GM21717 (cell line): ENCODE measurements around the gene AK3.
"Not testable (repeated sequence)": the region's sequence is repeated elsewhere in the genome, so short reads cannot be mapped to it uniquely, and the experiment has no call there.

Experiments used
- ATAC-seq: cut with Tn5 transposase; IDR thresholded peaks from one replicate; pipeline ENCODE4 v1.9.1; 2021; ENCODE audit warnings: mild to moderate bottlenecking, moderate library complexity; ENCODE audit not compliant: unreplicated experiment

The AK3 gene

DNA sequence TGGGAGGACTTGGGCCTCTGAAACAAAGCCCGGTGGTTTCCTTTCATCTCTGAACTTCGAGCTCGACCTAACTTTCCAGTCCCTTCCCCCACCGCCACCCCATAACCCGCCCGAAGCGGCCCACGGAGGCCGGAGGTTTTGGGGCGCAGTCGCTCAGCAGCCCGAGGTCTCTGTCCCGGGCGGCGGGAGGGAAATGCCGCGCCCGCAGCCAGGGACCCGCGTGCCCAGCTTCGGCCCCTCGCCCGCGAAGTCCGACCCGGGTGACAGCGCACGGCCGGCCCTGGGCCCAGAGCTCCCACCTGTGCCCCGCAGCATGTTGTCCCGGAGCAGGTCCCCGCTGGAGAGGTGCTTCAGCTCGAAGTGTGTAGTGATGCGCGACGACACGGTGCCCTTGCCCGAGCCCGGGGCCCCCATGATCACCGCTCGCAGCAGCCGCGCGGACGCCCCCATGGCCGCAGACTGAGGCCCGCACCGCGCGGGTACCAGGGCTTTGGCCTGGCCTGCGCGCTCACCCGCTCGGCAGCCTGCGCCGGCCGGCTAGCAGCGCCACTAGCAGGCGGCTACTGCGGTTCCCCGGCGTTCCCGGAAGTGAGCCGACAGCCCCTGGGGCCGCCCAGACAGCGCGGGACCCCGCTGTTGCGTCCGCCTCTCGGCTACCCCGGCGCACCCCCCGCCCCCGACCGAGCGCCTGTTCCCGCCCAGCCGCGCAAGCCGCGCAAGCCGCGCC lies at the start of gene AK3:
TSS of gene AK3 (minus strand) at position 565 of the 727 bp plus-strand sequence. CDS start at position 450, 115 bp downstream.
- peak; percentile 87 for ATAC-seq

DNA sequence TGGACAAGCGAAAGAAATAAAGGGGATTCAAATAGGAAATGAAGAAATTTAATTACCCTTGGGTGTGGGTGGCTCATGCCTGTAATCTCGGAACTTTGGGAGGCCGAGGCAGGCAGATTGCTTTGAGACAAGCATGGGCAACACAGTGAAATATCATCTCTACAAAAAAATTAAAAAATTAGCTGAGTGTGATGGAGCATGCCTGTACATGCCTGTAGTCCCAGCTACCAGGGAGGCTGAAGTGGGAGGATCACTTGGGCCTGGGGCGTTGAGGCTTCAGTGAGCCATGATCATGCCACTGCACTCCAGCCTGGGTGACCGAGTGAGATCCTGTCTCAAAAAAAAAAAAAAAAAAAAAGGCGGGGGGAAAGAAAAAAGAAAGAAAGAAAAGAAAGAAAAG lies 47.7 kb upstream of the AK3 start:
- ATAC-seq, result no peak

DNA sequence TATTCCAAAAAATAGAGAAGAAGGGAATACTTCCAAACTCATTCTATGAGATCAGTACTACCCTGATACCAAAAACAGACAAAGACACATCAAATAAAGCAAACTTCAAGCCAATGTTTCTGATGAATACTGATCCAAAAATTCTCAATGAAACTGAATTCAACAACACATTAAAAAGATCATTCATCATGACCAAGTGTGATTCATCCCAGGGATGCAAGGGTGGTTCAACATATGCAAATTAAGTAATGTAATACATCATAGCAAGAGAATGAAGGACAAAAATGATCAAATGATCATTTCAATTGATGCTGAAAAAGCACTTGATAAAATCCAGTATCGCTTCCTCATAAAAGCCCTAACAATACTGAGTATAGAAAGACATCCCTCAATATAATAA lies 46.9 kb upstream of the AK3 start:
- ATAC-seq, result no peak

DNA sequence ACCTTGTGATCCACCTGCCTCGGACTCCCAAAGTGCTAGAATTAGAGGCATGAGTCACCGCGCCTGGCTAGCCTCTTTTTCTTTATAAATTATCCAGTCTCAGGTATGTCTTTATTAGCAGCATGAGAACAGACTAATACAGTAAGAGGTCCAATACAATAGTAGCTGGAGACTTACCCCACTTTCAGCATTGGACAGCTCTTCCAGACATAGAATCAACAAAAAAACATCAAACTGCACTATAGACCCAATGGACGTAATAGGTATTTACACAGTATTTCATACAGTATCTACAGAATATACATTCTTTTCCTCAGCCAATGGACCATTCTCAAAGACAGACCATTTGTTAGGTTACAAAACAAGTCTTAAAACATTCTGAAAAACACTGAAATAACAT lies 45.6 kb upstream of the AK3 start:
- no peak for ATAC-seq

DNA sequence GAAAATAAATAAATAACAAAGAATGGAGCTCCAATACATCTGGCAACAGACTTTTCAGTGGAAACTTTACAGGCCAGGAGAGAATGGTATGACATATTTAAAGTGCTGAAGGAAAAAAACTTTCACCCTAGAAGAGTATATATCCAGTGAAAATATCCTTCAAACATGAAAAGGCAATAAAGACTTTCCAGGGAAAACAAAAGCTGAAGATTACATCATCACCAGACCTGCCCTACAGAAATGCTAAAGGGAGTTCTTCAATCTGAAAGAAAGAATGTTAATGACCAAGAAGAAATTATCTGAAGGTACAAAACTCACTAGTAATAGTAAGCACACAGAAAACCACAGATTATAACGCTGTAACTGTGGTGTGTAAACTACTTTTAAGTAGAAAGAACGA lies 43.4 kb upstream of the AK3 start:
- no peak for ATAC-seq

DNA sequence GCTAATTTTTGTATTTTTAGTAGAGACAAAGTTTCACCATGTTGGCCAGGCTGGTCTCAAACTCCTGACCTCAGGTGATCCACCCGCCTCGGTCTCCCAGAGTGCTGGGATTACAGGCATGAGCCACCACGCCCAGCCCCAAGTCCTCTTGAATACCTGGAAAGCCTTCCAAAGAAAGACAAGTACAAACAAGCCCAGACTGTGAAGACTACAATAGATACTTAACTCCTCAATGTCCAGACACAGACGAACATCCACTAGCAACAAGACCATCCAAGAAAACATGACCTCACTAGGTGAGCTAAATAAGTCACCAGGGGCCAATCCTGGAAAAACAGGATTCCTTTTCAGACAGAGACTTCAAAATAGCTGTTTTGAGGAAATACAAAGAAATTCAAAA lies 42.2 kb upstream of the AK3 start:
- not testable (repeated sequence) for ATAC-seq

DNA sequence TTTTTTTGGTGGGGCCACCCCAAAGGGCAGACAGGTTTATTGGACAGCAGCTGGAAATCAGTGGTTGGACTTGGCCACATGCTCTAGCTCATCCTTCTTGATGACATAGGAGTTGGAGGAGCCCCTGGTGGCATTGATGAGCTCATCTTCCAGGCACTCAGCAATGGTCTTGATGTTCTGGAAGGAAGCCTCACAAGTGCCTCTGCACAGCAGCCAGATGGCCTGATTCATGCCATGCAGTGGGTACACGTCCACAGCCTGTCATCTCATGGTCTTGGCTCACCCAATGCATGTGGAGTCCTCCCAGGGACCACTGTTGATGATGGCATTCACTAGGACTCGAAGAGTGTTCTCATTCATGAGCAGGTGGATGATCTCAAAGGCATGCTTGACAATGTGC lies 40.4 kb upstream of the AK3 start:
- ATAC-seq, result no peak

DNA sequence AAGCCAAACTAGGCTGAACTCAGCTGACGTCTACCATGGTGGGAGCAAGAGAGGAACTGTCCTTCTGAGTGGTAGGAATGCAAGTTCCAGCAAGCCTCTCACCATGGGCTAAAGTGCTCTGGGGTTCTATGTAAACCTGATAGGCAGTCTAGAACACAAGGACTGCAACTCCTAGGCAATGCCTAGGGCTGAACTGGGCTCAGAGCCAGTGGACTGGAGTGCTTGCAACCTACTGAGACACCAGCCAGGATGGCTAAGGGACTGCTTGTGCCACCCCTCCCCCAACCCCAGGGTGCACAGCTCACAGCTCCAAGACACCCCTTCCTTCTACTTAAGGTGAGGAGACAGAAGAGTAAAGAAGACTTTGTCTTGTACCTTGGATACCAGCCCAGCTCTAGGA lies 39.6 kb upstream of the AK3 start:
- ATAC-seq, result no peak

DNA sequence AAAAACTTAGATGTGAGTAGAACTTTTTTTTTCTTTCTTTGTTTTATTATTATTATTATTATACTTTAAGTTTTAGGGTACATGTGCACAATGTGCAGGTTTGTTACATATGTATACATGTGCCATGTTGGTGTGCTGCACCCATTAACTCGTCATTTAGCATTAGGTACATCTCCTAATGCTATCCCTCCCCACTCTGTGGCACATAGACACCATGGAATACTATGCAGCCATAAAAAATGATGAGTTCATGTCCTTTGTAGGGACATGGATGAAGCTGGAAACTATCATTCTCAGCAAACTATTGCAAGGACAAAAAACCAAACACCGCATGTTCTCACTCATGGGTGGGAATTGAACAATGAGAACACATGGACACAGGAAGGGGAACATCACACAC lies 34.0 kb upstream of the AK3 start:
- ATAC-seq, result not testable (repeated sequence)

DNA sequence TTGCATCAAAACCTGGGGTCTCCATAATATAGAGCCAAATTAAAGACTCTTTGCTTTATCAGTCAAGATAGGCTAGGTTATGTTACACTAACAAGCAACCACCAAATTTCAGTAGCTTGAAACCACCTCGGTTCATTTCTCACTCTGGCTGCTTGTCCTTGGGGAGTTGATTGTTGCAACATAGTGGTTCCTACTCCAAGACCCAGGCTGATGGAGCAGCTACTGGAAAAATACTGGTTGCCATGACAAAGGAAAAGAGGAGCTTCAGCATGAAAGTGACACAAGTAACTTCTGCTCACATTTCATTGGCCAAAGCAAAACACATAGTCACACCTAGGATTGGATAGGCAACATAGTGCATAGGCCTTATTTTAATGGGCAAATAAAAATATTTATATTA lies 33.2 kb upstream of the AK3 start:
- ATAC-seq, result no peak

DNA sequence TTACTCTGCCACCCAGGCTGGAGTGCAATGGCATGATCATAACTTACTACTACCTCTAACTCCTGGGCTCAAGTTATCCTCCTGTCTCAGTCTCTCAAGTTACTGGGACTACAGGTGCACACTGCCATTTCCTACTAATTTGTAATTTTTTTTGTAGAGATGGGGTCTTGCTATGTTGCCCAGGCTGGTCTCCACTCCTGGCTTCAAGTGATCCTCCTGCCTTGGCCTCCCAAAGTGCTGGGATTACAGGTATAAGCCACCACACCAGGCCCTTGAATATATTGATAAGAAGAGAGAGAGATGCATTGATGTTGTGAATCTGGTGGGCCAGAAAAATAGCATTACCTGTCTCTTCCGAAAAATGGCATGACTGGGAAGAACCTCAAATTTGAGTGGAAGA lies 30.8 kb upstream of the AK3 start:
- ATAC-seq, result no peak

DNA sequence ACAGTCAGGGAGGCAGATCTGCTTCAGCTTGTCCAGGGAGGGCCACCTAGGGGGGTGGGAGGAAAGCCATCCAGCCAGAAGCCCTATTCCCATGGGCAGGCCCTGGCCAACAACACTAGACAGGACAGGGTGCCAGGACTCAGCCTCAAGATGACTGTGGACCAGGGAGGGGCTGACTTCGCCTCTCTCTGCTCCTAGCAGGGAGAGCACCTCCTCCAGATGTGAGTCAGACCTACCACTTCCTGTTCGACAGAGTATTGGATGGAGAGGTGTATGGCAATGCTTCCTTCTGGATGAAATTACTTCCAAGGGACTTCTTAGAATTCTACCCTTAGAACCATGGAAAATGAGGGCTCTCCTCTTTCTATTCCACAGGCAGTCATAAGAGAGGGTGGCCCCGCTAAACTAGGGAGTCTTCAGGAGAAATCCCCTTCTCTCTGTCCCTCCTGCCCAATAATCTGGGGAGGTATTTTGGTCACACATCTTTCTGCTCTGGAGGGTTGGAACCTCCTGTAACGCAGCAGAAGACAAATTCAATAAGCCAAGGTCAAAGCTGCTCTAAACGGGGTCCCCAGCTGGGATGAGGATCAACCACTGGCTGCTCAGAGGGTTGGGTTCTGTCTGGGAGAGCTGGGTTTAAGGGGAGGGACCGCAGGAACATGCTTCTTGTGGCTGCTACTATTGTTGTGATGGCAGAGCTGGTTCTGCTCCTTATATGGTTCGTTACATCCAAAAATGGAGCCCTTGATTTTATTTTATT lies 28.5 kb upstream of the AK3 start:
- peak; percentile 53 for ATAC-seq

DNA sequence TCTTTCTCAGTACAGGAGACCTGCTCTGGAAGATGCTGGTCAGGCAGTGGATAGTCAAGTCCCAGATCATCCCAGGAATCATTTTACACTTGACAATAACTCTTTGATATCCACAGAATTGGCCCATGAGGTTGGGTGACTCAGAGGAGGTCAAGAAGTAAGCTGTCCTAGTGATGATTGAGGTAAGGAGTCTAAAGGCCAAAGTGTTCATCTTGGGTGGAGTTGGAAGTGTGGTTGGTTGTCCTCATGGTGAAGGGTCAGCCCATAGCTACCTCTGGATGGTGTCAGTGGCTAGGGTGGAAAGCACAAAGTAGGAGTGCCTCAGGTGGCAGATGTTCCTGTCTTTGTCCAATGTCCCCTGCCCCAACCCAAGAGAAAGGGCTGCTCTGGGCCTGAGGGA lies 27.7 kb upstream of the AK3 start:
- ATAC-seq, result no peak

DNA sequence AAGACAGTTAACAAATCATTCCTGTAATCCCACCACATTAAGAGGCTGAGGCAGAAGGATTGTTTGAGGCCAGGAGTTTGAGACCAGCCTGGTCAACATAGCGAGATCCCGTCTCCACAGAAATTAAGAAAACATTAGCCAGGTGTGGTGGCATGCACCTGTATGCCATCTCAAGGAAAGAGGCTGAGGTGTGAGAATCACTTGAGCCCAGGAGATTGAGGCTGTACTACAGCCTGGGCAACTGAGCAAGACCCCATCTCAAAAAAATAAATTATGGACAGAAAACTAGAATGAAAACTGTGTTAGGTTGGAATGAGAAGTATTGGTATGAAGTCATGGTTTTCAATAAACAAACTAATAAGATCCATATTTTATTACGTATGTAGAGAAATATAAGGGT lies 23.0 kb upstream of the AK3 start:
- no peak for ATAC-seq

DNA sequence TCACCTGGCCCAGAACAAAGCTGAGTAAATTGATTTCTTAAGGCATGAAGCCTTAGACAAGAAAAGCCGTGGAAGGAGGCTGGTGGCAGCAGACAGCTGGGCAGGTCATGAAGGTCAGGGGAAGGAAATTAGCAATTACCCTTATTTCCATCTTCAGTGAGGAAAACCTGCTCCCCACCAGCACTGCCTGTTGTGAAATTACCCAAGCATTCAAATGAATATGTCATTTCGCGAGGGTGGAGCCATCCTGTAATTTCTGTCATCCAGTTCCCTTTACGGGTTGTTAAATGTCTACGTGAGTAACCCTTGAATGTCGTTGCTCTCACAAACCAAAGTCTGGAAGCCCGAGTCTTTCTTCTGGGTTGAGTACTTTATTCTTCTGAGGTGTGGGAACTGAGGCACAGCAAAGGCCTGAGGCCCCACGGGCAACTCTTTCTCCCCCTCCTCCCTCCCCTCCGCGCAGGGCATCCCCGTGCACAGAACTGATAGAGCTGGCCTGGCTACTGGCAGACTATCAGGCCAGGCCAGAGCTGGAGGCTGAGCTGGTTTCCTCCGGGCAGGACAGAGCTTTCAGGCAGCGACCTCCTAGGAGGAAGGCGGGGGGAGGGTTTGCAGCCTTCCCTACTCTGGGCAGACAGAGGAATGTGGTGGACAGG lies 22.0 kb upstream of the AK3 start:
- peak; percentile 27 for ATAC-seq

DNA sequence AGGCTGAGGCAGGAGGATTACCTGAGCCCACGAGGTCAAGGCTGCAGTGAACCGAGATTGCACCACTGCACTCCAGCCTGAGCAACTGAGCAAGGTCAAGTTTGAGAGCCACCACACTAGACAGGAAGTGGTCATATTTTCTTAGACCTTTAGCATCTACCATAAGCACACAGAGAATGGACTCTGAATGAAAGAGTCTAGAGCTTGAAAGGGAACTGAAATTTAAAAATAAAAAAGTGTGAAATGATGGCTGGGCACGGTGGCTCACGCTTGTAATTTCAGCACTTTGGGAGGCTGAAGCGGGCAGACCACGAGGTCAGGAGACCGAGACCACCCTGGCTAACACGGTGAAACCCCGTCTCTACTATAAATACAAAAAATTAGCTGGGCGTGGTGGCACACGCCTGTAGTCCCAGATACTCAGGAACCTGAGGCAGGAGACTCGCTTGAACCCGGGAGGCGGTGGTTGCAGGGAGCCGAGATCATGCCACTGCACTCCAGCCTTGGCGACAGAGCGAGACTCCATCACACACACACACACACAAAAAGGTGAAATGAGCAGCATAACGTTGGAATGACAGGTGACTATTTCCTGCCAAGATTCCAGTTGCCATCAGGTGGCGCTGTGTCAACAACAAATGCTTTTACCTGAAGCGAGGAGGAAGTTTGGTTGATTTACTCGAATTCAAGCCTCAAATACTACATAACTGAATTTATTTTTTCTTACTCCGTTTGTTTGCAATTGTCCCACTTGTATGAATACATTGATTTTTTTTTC lies 21.3 kb upstream of the AK3 start:
- peak; percentile 83 for ATAC-seq

DNA sequence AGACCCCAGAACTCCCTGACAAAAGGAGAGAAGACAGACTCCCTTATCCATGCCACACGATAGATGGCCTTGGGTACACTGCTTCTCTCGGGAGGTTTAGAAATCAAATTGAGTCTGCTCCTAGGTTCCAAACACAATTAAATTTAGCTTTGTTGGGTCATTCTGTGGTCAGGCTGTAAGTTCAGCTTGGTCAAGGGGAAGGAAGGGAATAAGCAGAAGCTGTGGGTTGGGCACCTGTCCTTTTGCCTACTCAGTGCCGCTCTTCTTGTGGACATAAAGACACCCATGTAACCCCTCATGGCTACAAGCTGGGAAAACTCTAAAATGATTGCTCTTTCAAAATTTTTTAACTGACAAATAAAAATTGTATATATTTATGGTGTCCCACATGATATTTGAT lies 19.1 kb upstream of the AK3 start:
- no peak for ATAC-seq

DNA sequence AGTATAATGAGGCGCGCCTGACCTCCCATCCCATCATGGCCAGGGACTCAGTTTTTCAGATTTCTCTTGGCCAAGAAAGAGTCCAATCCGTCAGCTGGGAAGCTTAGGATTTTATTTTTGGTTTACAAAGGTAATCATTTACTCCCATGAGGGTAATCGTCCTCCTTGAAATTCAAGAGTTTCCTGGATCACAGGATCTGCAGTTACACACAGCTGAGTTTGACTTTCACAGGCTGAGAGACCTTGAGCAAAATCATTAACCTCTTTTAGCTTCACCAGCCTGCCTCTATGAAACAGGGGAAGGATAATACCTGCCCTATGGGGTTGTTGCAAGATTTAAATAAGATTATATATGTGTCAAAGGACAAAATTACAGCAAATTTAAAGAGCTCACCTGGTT lies 15.4 kb upstream of the AK3 start:
- no peak for ATAC-seq

DNA sequence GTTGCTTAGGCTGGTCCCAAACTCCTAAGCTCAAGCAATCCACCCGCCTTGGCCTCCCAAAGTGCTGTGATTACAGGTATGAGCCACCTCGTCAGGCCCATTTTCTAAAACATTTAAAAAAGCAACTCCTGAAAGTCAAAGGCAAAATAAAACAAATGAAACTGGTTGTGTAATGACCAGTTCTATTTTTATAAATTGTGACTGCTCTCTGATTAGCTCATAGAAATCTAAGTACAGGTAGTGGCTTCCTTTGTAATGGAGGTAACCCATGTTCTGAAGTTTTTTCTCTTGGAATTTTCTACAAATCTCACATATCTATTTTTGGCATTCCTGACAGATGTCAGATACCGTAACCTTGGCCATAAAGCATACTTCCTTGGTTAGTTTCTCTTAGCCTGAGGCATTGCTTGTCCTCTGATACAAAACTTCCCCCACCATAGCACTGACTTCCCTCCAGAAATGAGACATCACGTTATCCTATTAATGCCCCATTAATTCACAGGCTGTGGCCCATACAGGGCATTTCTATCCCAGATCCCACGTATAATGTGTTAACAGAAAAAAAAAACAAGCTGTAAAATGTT lies 14.1 kb upstream of the AK3 start:
- ATAC-seq, result no peak

DNA sequence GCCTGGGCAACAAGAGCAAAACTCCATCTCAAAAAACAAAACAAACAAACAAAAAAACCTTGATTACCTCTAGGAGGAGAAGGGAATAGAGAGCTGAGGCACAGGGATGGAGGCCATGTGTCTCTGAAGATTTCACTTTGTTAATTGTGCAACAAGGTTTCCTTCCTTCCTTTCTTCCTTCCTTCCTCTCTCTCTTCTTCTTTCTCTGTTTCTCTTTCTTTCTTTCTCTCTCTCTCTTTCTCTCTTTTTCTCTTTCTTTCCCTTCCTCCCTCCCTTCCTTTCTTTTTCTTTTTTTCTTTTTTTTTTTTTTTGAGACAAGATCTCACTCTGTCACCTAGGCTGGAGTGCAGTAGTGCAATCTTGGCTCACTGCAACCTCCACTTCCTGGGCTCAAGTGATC lies 13.5 kb upstream of the AK3 start:
- not testable (repeated sequence) for ATAC-seq
